ENCODE results near the gene SH3RF1.

Gene SH3RF1

GRCh38 chr4:169263791-169264392 is 6.9 kb downstream of the SH3RF1 start:
- H2AK5ac ChIP-seq (ENCODE audit: low read depth, low read length) = no peak overlapping the region
- DNase-seq (ENCODE audit: low spot score) = no peak
- no peak overlapping the region for H2BK12ac ChIP-seq (ENCODE audit: low read length)
- H3K4me2 ChIP-seq (ENCODE audit: insufficient read depth, low read length, poor library complexity, severe bottlenecking) = no peak overlapping the region
- H3K79me1 ChIP-seq (ENCODE audit: low read depth, low read length) = no peaks in the 10 kb centered on the region
- H3K9ac ChIP-seq (ENCODE audit: low read depth, low read length, poor library complexity) = no peak overlapping the region
- H3K36me3 ChIP-seq (replicated peaks in 1 of 2; ENCODE audit: control insufficient read depth in 2 of 2, insufficient read depth in 2 of 2, low read length in 2 of 2) = peaks cover 9 to 67% of the 10 kb centered on the region in 2 donors
- H3K18ac ChIP-seq (ENCODE audit: low read length) = no peak overlapping the region
- no CpG with 5 or more reads among the region's 1 CpG for WGBS, 2 donors (ENCODE audit: extremely low coverage in 2 of 2, insufficient read length in 2 of 2, insufficient replicate concordance in 1 of 2)
- no peak overlapping the region for H2BK15ac ChIP-seq (ENCODE audit: low read length)
- H2AFZ ChIP-seq (ENCODE audit: low read length) = no peak overlapping the region
- no peak overlapping the region for H3K27ac ChIP-seq (replicated peaks; ENCODE audit: low read length)
- no peak overlapping the region for H2BK120ac ChIP-seq (ENCODE audit: low read depth, low read length)
- H4K8ac ChIP-seq (ENCODE audit: low read depth, low read length) = no peak overlapping the region
- no peaks in the 10 kb centered on the region for H3K27me3 ChIP-seq (ENCODE audit: control insufficient read depth in 3 of 3, insufficient read depth in 3 of 3, low read depth in 1 of 3, low read length in 3 of 3)
- H2BK5ac ChIP-seq (ENCODE audit: low read length) = no peak overlapping the region
- H3K4me1 ChIP-seq (ENCODE audit: control insufficient read depth in 2 of 2, insufficient read depth in 1 of 2, low read depth in 1 of 2, low read length in 2 of 2) = peaks cover 9 to 15% of the 10 kb centered on the region in 2 donors
- H3K4ac ChIP-seq (ENCODE audit: low read length) = no peak overlapping the region
- no peak overlapping the region for H3K14ac ChIP-seq (ENCODE audit: low read length)
- no peak overlapping the region for H3K4me3 ChIP-seq (ENCODE audit: low read length in 2 of 2)
- no peak overlapping the region for H4K91ac ChIP-seq (ENCODE audit: low read depth, low read length, poor library complexity)
- no peak overlapping the region for H3K23ac ChIP-seq (ENCODE audit: low read depth, low read length, poor library complexity)
- peaks cover 5 to 48% of the 10 kb centered on the region in 2 donors for H3K9me3 ChIP-seq (replicated peaks in 1 of 2; ENCODE audit: control insufficient read depth in 2 of 2, insufficient read depth in 1 of 2, low read depth in 1 of 2, low read length in 2 of 2)

DNA sequence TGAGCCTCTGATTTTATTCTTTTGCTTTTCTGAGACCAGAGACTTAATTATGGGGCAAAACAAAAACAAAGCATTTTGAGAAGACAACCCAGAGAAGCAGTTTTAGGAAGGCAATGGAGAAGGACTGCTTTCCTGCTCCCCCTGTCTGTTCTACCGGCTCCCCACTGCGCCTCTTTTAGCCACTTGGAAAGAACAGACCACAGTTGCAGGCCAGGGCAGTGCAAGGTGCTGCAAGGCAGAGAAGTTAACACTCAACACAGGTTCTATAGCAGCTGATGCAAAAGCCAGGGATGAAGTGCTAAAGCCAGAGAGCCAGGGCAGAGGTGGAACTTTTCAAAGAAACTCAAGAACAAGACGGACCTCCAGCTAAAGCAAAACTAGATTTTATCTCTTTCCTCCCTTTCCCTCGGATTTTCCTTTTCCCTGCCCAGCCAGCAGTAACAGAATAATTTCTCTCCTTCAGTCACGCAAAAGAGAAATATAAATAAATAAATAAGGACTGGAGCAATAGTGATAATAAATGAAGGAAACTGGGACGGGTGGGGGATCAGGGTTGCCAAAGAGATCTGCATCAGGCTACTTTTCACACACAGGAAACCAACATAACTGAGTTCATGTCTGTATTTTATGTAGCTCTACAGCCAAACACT is 10.4 kb downstream of the SH3RF1 start:
- H3K14ac ChIP-seq (ENCODE audit: low read length) = no peak overlapping the region
- no peak overlapping the region for H2BK120ac ChIP-seq (ENCODE audit: low read depth, low read length)
- H3K36me3 ChIP-seq (replicated peaks in 1 of 2; ENCODE audit: control insufficient read depth in 2 of 2, insufficient read depth in 2 of 2, low read length in 2 of 2) = peaks cover 9 to 38% of the 10 kb centered on the region in 2 donors
- H2BK15ac ChIP-seq (ENCODE audit: low read length) = no peak overlapping the region
- no peak overlapping the region for H2AK5ac ChIP-seq (ENCODE audit: low read depth, low read length)
- no peak overlapping the region for H2BK5ac ChIP-seq (ENCODE audit: low read length)
- H2AFZ ChIP-seq (ENCODE audit: low read length) = no peak overlapping the region
- WGBS, 2 donors (ENCODE audit: extremely low coverage in 2 of 2, insufficient read length in 2 of 2, insufficient replicate concordance in 1 of 2) = no CpG with 5 or more reads among the region's 6 CpGs
- no peak overlapping the region for H3K18ac ChIP-seq (ENCODE audit: low read length)
- H4K91ac ChIP-seq (ENCODE audit: low read depth, low read length, poor library complexity) = no peak overlapping the region
- peak overlapping the region; percentile 53 for H3K27ac ChIP-seq (replicated peaks; ENCODE audit: low read length)
- H3K79me1 ChIP-seq (ENCODE audit: low read depth, low read length) = no peaks in the 10 kb centered on the region
- H3K23ac ChIP-seq (ENCODE audit: low read depth, low read length, poor library complexity) = no peak overlapping the region
- no peak overlapping the region for H4K8ac ChIP-seq (ENCODE audit: low read depth, low read length)
- H3K9ac ChIP-seq (ENCODE audit: low read depth, low read length, poor library complexity) = no peak overlapping the region
- H3K4me3 ChIP-seq (ENCODE audit: low read length in 2 of 2) = no peak overlapping the region
- no peak overlapping the region for H3K4me2 ChIP-seq (ENCODE audit: insufficient read depth, low read length, poor library complexity, severe bottlenecking)
- H2BK12ac ChIP-seq (ENCODE audit: low read length) = no peak overlapping the region
- peaks cover 12 to 17% of the 10 kb centered on the region in 2 donors for H3K4me1 ChIP-seq (ENCODE audit: control insufficient read depth in 2 of 2, insufficient read depth in 1 of 2, low read depth in 1 of 2, low read length in 2 of 2)
- no peak for DNase-seq (ENCODE audit: low spot score)
- H3K27me3 ChIP-seq (ENCODE audit: control insufficient read depth in 3 of 3, insufficient read depth in 3 of 3, low read depth in 1 of 3, low read length in 3 of 3) = no peaks in the 10 kb centered on the region
- peaks cover 5 to 44% of the 10 kb centered on the region in 2 donors for H3K9me3 ChIP-seq (replicated peaks in 1 of 2; ENCODE audit: control insufficient read depth in 2 of 2, insufficient read depth in 1 of 2, low read depth in 1 of 2, low read length in 2 of 2)
- H3K4ac ChIP-seq (ENCODE audit: low read length) = no peak overlapping the region

GRCh38 chr4:169259271-169259670 is 11.5 kb downstream of the SH3RF1 start:
- no peak overlapping the region for H2BK5ac ChIP-seq (ENCODE audit: low read length)
- no peak overlapping the region for H3K9ac ChIP-seq (ENCODE audit: low read depth, low read length, poor library complexity)
- no peak overlapping the region for H3K18ac ChIP-seq (ENCODE audit: low read length)
- H2AFZ ChIP-seq (ENCODE audit: low read length) = no peak overlapping the region
- no peak overlapping the region for H2AK5ac ChIP-seq (ENCODE audit: low read depth, low read length)
- H3K79me1 ChIP-seq (ENCODE audit: low read depth, low read length) = no peaks in the 10 kb centered on the region
- no peak overlapping the region for H2BK12ac ChIP-seq (ENCODE audit: low read length)
- H3K4ac ChIP-seq (ENCODE audit: low read length) = no peak overlapping the region
- H3K27me3 ChIP-seq (ENCODE audit: control insufficient read depth in 3 of 3, insufficient read depth in 3 of 3, low read depth in 1 of 3, low read length in 3 of 3) = no peaks in the 10 kb centered on the region
- H2BK120ac ChIP-seq (ENCODE audit: low read depth, low read length) = no peak overlapping the region
- WGBS, 2 donors (ENCODE audit: extremely low coverage in 2 of 2, insufficient read length in 2 of 2, insufficient replicate concordance in 1 of 2) = 100% methylated on average over 1 of the region's 6 CpGs; no CpG with 5 or more reads in 1 of the 2 donors
- DNase-seq (ENCODE audit: low spot score) = no peak
- H3K27ac ChIP-seq (replicated peaks; ENCODE audit: low read length) = no peak overlapping the region
- no peak overlapping the region for H4K91ac ChIP-seq (ENCODE audit: low read depth, low read length, poor library complexity)
- peaks cover 12 to 17% of the 10 kb centered on the region in 2 donors for H3K4me1 ChIP-seq (ENCODE audit: control insufficient read depth in 2 of 2, insufficient read depth in 1 of 2, low read depth in 1 of 2, low read length in 2 of 2)
- H3K4me3 ChIP-seq (ENCODE audit: low read length in 2 of 2) = no peak overlapping the region
- no peak overlapping the region for H3K4me2 ChIP-seq (ENCODE audit: insufficient read depth, low read length, poor library complexity, severe bottlenecking)
- H2BK15ac ChIP-seq (ENCODE audit: low read length) = no peak overlapping the region
- peaks cover 4 to 30% of the 10 kb centered on the region in 2 donors for H3K36me3 ChIP-seq (replicated peaks in 1 of 2; ENCODE audit: control insufficient read depth in 2 of 2, insufficient read depth in 2 of 2, low read length in 2 of 2)
- no peak overlapping the region for H4K8ac ChIP-seq (ENCODE audit: low read depth, low read length)
- no peak overlapping the region for H3K14ac ChIP-seq (ENCODE audit: low read length)
- H3K23ac ChIP-seq (ENCODE audit: low read depth, low read length, poor library complexity) = no peak overlapping the region
- peaks cover 2 to 33% of the 10 kb centered on the region in 2 donors for H3K9me3 ChIP-seq (replicated peaks in 1 of 2; ENCODE audit: control insufficient read depth in 2 of 2, insufficient read depth in 1 of 2, low read depth in 1 of 2, low read length in 2 of 2)

- H3K27me3 ChIP-seq (ENCODE audit: control insufficient read depth in 3 of 3, insufficient read depth in 3 of 3, low read depth in 1 of 3, low read length in 3 of 3) = no peaks in the 10 kb centered on the region
- no peak overlapping the region for H3K4me2 ChIP-seq (ENCODE audit: insufficient read depth, low read length, poor library complexity, severe bottlenecking)
- WGBS, 2 donors (ENCODE audit: extremely low coverage in 2 of 2, insufficient read length in 2 of 2, insufficient replicate concordance in 1 of 2) = no CpG with 5 or more reads among the region's 1 CpG
- no peak overlapping the region for H2AK5ac ChIP-seq (ENCODE audit: low read depth, low read length)
- H4K91ac ChIP-seq (ENCODE audit: low read depth, low read length, poor library complexity) = no peak overlapping the region
- H3K14ac ChIP-seq (ENCODE audit: low read length) = no peak overlapping the region
- H3K4me3 ChIP-seq (ENCODE audit: low read length in 2 of 2) = no peak overlapping the region
- H2BK12ac ChIP-seq (ENCODE audit: low read length) = no peak overlapping the region
- H3K23ac ChIP-seq (ENCODE audit: low read depth, low read length, poor library complexity) = no peak overlapping the region
- H2BK120ac ChIP-seq (ENCODE audit: low read depth, low read length) = no peak overlapping the region
- H2BK5ac ChIP-seq (ENCODE audit: low read length) = no peak overlapping the region
- H3K4ac ChIP-seq (ENCODE audit: low read length) = no peak overlapping the region
- H3K4me1 ChIP-seq (ENCODE audit: control insufficient read depth in 2 of 2, insufficient read depth in 1 of 2, low read depth in 1 of 2, low read length in 2 of 2) = peaks cover 12 to 17% of the 10 kb centered on the region in 2 donors
- H3K9me3 ChIP-seq (replicated peaks in 1 of 2; ENCODE audit: control insufficient read depth in 2 of 2, insufficient read depth in 1 of 2, low read depth in 1 of 2, low read length in 2 of 2) = peaks cover 0 to 22% of the 10 kb centered on the region in 2 donors
- no peak for DNase-seq (ENCODE audit: low spot score)
- no peak overlapping the region for H3K18ac ChIP-seq (ENCODE audit: low read length)
- peaks cover 0 to 28% of the 10 kb centered on the region in 2 donors for H3K36me3 ChIP-seq (replicated peaks in 1 of 2; ENCODE audit: control insufficient read depth in 2 of 2, insufficient read depth in 2 of 2, low read length in 2 of 2)
- H4K8ac ChIP-seq (ENCODE audit: low read depth, low read length) = no peak overlapping the region
- no peak overlapping the region for H2AFZ ChIP-seq (ENCODE audit: low read length)
- no peak overlapping the region for H3K9ac ChIP-seq (ENCODE audit: low read depth, low read length, poor library complexity)
- no peak overlapping the region for H3K27ac ChIP-seq (replicated peaks; ENCODE audit: low read length)
- H3K79me1 ChIP-seq (ENCODE audit: low read depth, low read length) = no peaks in the 10 kb centered on the region
- H2BK15ac ChIP-seq (ENCODE audit: low read length) = no peak overlapping the region
Observed at GRCh38 chr4:169258141-169258540, 12.6 kb downstream of the SH3RF1 start.
